ENCODE measurements around the gene NXPH3.

GRCh38 chr17:49583226-49583625 is 7.6 kb downstream of the NXPH3 start:
- TF ChIP-seq CTCF (IDR thresholded peaks at IDR 0.05; ENCODE audit: low read length) (no peak), EZH2 (IDR thresholded peaks at IDR 0.05; ENCODE audit: borderline replicate concordance, low read length) (no peak)

Data from OCI-LY1 (cell line).